HepG2 (cell line): Measurements from ENCODE around the gene PTPRH. TPM values are rescaled to one million over a fixed set of nuclear protein-coding genes. Genes with fewer than 3 reads are reported as not detected.

Source experiments
- AGO1 ChIP-seq: fragments of 200-400 bp; formaldehyde crosslinking; IDR thresholded peaks from 2 replicates; pipeline ENCODE4 v1.6.1; 2017; ENCODE audit warnings: mild to moderate bottlenecking, low read depth, low read length, moderate library complexity; ENCODE audit not compliant: poor library complexity, severe bottlenecking
- DNMT3B ChIP-seq: conservative IDR thresholded peaks from 2 replicates; pipeline ENCODE4 v1.6.1; 2016; ENCODE audit warnings: missing biosample characterization, control low read depth
- HHEX ChIP-seq: IDR thresholded peaks from 2 replicates; pipeline ENCODE4 v1.6.1; 2016; ENCODE audit warnings: control low read depth
- HOXA9 ChIP-seq: sonication (generic); formaldehyde crosslinking; IDR thresholded peaks from 2 replicates; pipeline ENCODE4 v1.8.1; 2022; ENCODE audit warnings: missing genetic modification reagents, mild to moderate bottlenecking, moderate library complexity, borderline replicate concordance
- LRRFIP1 ChIP-seq: sonication (generic); formaldehyde crosslinking; conservative IDR thresholded peaks from 2 replicates; pipeline ENCODE4 v1.4.0; 2020; ENCODE audit warnings: missing genetic modification reagents
- NR3C1 ChIP-seq: sonication (generic); formaldehyde crosslinking; IDR thresholded peaks from 2 replicates; pipeline ENCODE4 v1.4.0; 2020; ENCODE audit warnings: missing genetic modification reagents
- PRPF4 ChIP-seq: fragments of 200-400 bp; formaldehyde crosslinking; IDR thresholded peaks from 2 replicates; pipeline ENCODE4 v1.6.1; 2016; ENCODE audit warnings: low read length, low read depth; ENCODE audit not compliant: poor library complexity, severe bottlenecking
- RXRA ChIP-seq: sonication (generic); formaldehyde crosslinking; IDR thresholded peaks from 2 replicates; pipeline ENCODE4 v1.5.1; 2020; ENCODE audit warnings: missing genetic modification reagents
- RXRB ChIP-seq: IDR thresholded peaks from 2 replicates; pipeline ENCODE4 v1.6.1; 2016; ENCODE audit warnings: borderline replicate concordance, missing genetic modification reagents, missing compliant biosample characterization
- SATB2 ChIP-seq: sonication (generic); formaldehyde crosslinking; IDR thresholded peaks from 2 replicates; pipeline ENCODE4 v1.5.0; 2020; ENCODE audit warnings: missing genetic modification reagents
- TFAP4 ChIP-seq: sonication (generic); IDR thresholded peaks from 2 replicates; pipeline ENCODE4 v1.6.1; 2016; ENCODE audit warnings: low read depth, borderline replicate concordance
- ZFY ChIP-seq: sonication (generic); formaldehyde crosslinking; IDR thresholded peaks from 2 replicates; pipeline ENCODE4 v1.4.0; 2020; ENCODE audit warnings: missing genetic modification reagents
- ZNF143 ChIP-seq: sonication (generic); formaldehyde crosslinking; IDR thresholded peaks from 2 replicates; pipeline ENCODE4 v1.4.0; 2020; ENCODE audit warnings: missing genetic modification reagents
- ZNF276 ChIP-seq: sonication (generic); formaldehyde crosslinking; IDR thresholded peaks from 2 replicates; pipeline ENCODE4 v1.4.0; 2020; ENCODE audit warnings: mild to moderate bottlenecking, low read depth, missing genetic modification reagents
- ZNF326 ChIP-seq: sonication (generic); formaldehyde crosslinking; IDR thresholded peaks from 2 replicates; pipeline ENCODE4 v1.4.0; 2020; ENCODE audit warnings: missing genetic modification reagents, borderline replicate concordance
- ZNF34 ChIP-seq: sonication (generic); formaldehyde crosslinking; IDR thresholded peaks from 2 replicates; pipeline ENCODE4 v1.4.0; 2020; ENCODE audit warnings: mild to moderate bottlenecking, missing genetic modification reagents, borderline replicate concordance
- ZNF441 ChIP-seq: sonication (generic); formaldehyde crosslinking; IDR thresholded peaks from 2 replicates; pipeline ENCODE4 v1.7.0; 2021; ENCODE audit warnings: missing genetic modification reagents, borderline replicate concordance
- ZNF451 ChIP-seq: sonication (generic); formaldehyde crosslinking; IDR thresholded peaks from 2 replicates; pipeline ENCODE4 v1.5.0; 2020; ENCODE audit warnings: mild to moderate bottlenecking, missing genetic modification reagents
- ZNF710 ChIP-seq: sonication (generic); formaldehyde crosslinking; IDR thresholded peaks from 2 replicates; pipeline ENCODE4 v1.5.0; 2020; ENCODE audit warnings: mild to moderate bottlenecking, missing genetic modification reagents, borderline replicate concordance
- ZSCAN5A ChIP-seq: sonication (generic); formaldehyde crosslinking; IDR thresholded peaks from 2 replicates; pipeline ENCODE4 v1.8.0; 2022; ENCODE audit warnings: mild to moderate bottlenecking, missing genetic modification reagents, borderline replicate concordance
- polyA plus RNA-seq, 8 experiments: library from polyadenylated mRNA; depleted of rRNA in 3 of 8; stranded (reverse) in 7 of 8; unstranded in 1 of 8; fragments of >200 nt; fragmentation: Illumina TruSeq in 4 of 8; extraction: Trizol in 4 of 8; gene quantifications; 2 replicates each; pipeline versions ENCODE4 v1.2.1 to v1.2.3, GENCODE V29; 2011 to 2016; ENCODE audit warnings: low read depth in 4 of 8, missing spikeins in 1 of 8, mixed read lengths in 1 of 8; ENCODE audit not compliant: insufficient read depth in 1 of 8
- total RNA-seq, 5 experiments: library from RNA; depleted of rRNA; stranded (reverse); fragments of >200 nt; fragmentation: Illumina TruSeq; extraction: Trizol; gene quantifications; 2 replicates each; pipeline ENCODE4 v1.2.3, GENCODE V29; 2016; ENCODE audit warnings: low read depth in 1 of 5

The PTPRH gene
- total and polyA plus RNA-seq, 2 of the 13 experiments (the other 11 are each of a cell fraction or from before 2014, with no cell fraction given), result 14.7 to 125 TPM

GRCh38 chr19:55216461-55217198 is 7.3 kb upstream of the PTPRH start (continued):
- TF ChIP-seq ZFY (peak; percentile 35; the same call in 1 of the 2 replicates), ZNF710 (CRISPR knock-in tag) (peak; percentile 56), RXRA (peak; percentile 48), ZSCAN5A (CRISPR knock-in tag) (peak; percentile 80; the same call in 1 of the 2 replicates), ZNF34 (CRISPR knock-in tag) (peak; percentile 91; the same call in 1 of the 2 replicates), AGO1 (no peak), SATB2 (CRISPR knock-in tag) (peak; percentile 98), LRRFIP1 (CRISPR knock-in tag) (peak; percentile 88; the same call in 1 of the 2 replicates), PRPF4 (no peak), DNMT3B (peak; percentile 98), ZNF276 (CRISPR knock-in tag) (0 out of 2 replicates have a peak, but pooled peaks have one; percentile 45), ZNF326 (CRISPR knock-in tag) (peak; percentile 62; the same call in 1 of the 2 replicates), ZNF143 (peak; percentile 69), HOXA9 (CRISPR knock-in tag) (peak; percentile 78; the same call in 1 of the 2 replicates), NR3C1 (CRISPR knock-in tag) (no peak), ZNF451 (CRISPR knock-in tag) (peak; percentile 96; the same call in 1 of the 2 replicates), TFAP4 (peak; percentile 69; the same call in 1 of the 2 replicates), HHEX (0 out of 2 replicates have a peak, but pooled peaks have one; percentile 37), ZNF441 (CRISPR knock-in tag) (peak; percentile 89), RXRB (peak; percentile 81)
